Midbrain (tissue), 1 donor: ENCODE results near the gene FLNA.
A peak's percentile ranks its signal among the peaks of the same experiment; 100 is the strongest.

Experiments used
- DNase-seq: peaks from one replicate; lab custom pipeline; 2025; lab: John Stamatoyannopoulos, UW

The FLNA gene

DNA sequence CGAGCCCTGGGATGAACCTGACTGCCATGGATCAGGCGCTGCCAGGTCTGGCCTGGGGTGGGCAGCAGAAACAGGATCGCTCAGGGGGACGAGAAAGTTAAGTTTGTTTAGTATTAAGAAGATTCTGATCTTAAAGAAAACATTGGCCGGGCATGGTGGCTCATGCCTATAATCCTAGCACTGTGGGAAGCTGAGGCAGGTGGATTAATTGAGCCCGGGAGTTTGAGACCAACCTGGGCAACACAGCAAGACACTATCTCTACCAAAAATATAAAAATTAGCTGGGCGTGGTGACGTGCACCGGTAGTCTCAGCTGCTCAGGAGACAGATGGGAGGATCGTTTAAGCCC, 696 bp upstream of the FLNA start:
- no peak for DNase-seq

DNA sequence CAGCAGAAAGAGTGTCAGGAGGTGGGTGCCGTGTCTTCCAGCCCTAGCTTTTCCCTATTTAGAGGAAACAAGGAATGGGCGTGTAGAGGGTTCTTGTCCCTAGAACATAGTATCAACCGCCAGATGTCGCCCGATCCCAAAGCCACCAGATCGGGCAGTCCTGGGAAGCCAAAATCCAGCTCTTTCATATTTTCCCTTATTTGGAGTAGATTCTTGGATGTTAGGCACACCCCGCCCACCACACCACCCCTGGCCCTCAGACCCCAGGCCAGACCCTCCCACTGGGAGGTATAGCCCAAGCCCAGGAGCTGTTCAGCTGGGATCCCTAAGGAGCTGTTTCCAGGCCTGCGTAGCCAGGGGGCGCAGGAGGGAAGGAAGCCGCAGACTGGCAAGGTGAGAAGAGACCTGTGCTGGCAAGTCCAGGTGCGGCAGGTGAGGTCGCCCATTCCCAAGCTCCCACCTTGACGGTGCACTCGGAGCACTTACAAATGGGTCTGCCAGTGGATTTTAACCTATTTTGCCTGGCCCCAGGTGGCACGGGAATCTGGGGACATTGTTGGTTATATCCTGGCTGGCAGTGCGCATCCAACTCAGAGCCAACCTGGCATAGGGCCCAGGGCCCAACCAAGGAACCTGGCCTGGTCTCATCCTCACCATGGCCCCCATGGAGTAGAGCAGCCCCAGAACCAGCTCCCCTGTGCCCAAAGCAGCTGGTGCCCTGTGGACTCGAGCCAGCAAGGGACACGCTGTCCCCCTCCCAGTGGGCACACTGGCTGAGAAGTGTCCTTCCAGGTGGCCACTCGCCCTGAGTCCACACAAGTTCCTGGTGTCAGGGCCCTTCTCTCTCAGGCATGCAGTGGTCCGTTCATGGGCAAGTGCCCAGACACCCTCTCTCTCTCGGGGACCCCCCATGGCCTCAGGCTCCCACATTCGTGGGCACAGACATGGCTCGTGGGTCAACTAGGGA, 811 bp downstream of the FLNA start:
- DNase-seq: peak; percentile 49

DNA sequence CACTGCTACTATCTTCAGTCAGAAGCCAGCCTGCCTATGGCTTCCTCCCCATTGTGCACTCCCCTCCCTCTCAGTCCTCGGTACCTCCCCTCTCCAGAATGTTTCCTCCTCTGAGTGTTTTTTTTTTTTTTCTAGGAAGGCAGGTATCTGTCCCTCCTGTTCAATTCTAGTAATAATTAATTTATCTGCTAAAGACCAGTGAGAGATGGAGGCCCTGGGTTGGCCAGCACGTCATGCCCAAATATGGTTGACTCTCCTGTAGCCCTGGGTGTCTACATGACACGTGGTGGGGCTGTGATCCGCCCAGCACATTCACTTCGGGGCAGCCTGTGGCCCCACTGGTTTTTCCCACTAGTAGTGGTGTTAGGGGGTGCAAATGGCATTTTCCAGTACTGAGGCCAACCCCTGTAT, 1.8 kb downstream of the FLNA start:
- DNase-seq: no peak

DNA sequence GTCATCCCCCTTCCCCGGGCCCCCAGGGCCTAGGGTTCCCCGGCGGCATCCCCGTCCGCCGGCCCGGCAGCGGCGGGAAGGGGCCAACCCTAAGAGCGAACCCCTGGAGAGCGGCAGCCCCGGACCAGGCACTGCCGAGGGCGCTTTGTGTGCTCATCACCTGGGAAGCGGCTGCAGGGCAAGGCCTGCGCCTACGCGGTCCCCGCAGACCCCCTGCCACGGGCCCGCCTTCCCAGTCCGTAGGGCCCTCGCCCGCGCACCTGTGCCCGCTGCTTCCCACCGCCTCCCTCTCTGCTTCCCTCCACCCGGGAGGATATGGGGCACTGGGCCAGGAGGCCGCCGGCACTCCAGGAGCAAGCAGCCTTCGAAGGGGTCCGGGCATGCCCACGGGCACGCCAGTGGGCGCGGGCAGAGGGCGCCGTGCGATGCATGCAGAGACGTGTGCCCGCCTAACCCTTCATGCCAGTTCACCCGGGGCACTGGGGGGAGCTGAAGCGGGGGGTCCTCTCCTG, 2.6 kb downstream of the FLNA start:
- no peak for DNase-seq

DNA sequence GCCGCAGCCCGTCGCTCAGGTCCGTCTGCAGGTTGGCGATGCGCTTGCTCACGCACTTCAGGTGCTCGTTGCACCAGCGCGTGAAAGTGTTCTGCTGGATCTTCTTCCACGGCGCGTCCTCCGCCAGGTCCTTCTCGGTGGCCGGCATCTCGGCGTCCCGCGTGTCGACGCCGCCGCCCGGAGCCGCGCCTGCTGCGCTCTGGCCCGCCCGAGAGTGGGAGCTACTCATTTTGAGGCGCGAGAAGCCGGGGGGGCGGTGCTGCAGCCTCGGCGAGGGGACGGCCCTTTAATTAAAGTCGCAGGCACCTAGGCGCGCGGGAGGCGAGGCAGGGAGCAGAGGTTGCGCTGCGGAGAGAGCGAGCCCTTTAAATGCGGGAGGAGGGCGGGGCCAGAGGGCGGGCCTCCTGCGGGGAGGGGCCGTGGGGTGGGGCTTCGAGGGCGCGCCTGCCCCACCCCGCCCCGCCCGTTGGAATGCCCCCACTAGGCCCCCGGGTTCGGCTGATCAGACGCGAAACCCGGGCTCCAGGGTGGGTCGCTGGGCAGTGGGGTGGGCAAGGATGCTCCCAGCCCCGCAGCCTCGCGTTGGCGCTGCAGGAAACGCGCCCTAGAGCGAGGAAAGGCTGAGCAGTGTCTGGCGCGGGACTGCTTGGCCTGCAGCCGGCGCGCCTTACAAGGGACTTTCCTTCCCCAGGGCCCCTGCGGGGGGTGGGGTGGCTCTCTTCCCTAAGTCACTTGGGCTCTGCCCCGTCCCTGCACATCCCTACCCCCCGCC, 3.2 kb downstream of the FLNA start:
- peak; percentile 84 for DNase-seq

DNA sequence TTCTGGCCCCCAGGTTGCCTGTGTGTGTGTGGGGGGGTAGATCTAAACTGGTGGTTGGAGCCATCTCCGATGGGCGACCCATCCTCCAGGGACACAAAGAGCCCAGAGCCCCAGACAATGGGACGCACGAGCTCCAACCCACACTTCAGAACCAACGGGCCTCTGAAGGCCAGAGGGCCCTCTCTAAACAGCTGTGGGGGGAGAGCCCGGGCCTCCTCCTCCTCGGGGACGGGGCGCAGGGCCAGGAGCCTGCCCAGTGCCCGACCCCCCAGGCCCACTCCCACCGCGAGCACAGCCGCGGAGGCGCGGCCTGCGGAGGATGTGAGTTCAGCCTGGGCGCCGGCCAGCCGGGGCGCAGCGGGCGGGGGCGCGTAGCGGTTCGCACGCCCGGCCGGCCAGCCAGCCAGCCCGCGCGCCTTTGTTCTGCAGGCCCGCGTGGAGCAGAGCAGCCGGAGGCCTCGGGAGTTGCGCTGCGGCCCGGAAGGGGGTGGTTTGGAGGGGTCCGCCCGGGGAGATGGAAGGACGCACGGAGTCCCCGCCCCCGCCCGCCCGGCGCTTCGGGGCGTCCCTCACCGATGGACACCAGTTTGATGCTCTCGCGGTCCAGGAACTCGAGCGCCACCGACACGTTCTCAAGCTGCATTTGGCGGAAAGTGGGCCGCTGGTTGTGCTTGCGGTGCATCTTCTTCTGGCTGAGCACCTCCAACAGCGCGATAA, 4.0 kb downstream of the FLNA start:
- no peak for DNase-seq

DNA sequence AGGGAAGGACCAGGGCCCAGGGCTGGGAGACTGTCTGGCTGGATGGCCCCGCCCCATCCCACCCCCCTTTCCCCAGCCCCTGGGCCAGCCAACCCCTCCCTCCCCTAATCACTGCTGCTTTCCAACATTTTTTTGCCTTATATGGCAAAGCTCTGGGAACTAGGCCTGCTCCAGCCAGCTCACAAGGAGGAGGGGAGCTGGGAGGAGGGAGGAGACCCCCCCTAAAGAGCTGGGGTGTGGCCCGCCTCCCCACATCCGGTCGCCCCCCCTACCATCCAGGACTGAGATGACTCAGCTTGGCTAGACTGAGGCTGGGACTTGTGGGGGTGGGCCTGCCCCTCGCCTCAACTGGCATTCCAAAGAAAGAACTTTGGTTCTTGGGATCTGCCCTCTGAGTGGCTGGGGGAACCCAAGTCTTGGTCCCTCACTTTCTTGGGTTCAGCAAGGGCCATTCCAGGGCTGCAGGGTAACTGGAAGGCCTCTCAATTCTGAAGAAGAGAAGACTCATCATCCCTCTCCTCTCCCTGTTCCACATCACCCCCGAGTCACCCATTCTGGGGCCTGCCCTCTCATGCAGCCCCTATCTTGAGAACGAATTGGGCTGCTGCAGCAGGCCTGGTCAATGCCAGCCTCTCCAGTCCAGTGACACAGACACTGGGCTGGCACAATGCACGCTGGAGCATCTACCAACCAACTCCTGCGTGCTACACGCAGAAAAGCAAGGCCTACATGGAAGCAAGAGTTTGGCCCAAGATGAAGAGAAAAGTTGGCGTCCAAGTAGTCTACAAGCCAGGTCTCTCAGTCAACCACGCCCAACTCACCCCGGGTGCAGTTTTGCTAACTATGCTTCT, 4.8 kb downstream of the FLNA start:
- DNase-seq: peak; percentile 52

DNA sequence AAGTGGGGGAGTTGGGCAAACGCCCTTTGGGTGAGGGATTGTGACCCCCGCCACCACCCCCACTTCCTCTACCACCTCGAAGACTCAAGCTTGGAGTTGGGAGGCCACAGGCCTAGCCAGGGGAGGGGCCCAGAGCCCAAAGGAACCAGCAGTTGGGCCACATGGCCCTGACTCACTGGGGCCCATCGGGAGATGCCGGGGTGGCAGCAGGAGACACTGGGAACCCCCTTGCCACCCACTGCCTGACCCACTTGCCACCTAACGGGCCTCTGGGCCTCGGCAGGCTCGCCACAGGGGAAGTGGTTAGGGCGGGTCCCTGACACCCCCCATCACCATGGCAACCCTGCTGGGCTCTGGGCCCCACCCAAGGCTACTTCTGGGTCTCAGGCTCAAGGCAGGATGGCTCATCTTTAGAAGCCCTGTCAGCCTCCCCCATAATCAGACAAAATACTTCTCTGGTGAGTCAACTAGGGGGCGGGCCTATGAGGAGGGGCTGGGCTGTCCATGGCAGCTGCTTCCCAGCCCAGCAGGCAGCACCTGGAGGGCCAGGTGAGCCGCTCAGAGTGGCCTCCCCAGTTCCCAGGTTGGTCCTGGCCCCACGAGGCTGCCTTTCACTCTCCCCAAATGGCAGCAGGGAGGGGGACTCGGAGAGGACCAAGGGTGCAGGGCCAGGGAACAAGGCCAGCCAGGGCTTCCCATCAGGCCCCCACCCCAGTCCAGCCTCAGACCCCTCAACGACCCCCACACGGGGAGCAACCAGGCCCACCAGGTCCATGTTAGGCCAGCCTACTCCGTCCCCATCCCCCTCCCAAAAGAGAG, 5.6 kb downstream of the FLNA start:
- DNase-seq: no peak

DNA sequence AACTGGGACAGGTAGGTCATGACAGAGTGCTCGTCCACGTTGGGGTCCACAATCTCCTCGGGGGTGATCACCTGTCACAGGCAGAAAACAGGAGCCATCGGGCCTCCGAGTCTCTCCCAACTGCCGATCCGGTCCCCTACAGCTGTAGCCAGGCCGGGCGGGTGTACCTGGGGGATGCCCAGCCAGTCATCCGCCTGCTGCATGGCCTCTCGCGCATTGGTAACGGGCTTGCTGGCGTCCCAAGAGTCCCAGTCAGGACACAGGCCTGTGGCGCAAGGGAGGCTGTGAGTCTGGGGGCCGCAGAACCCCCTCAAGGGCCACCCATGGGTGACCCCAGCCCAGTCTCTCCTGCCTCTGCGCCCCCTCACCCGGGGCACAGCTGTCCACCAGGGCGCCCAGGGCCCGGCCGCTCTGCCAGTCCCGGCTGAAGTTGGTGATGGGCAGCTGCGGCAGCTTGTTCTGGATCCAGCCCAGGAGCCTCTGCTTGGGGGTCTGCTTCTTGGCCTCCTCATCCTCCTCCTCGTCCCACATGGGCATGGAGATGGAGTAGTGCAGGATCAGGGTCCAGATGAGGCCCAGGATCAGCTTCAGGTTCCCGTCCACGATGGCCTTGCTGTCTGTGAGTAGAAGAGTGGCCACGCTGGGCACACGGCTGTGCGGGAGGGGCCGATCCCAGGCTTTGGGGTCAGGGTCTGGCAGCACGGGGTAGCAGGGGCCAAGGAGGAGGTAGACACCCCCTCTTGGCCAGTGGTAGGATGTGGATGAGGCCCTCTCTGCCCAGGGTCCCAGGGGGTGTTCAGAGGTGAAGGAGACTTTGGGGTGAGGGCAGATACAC, 6.7 kb downstream of the FLNA start:
- no peak for DNase-seq

DNA sequence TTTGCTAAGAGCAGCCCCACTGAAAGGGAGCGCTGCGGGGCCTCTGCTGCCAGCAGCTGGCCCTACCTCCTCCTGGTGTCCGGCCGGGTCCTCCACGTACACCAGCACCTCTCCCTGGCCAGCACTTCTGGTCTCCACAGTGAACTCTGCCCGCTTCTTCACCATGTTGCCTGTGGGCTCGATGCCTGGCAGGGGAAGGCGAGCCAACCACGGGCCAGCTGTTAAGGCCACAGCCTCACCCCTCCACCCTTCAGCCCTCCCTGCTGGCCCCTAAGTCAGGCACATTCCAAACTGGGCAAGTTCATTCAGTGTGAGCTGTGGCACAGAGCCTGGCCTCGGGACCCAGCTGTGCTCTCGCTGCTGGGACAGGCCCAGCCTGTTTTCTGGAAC, 7.8 kb downstream of the FLNA start:
- peak; percentile 47 for DNase-seq

DNA sequence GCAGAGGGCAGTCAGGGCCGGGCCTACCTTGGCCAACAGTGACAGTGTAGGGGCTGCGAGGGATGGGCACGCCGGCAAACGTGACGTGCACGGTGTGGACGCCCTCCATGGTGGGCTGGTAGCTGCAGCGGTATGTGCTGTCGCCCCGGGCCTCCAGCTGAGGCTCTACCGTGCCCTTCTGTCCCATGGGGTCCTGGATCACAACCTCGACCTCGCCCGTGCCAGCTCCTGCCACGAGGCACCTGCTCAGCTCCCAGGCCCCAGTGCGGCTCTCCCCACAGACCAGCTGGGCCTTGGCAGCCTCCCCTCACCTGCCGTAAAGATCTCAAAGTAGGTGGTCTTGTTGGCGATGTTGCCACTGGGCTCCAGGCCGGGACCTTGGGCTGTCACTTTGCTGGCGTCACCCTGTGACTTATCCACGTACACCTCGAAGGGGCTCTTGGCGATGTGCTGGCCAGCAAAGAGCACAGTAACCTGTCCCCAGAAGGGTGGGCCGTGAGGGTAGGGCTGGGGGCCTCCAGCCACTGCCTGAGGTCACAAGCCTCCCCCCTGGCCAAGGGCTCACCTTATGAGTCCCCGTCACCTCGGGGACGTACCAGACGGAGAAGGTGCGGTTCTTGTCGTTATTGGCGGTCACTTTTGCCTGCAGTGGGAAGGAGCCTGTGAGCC, 8.3 kb downstream of the FLNA start:
- no peak for DNase-seq

DNA sequence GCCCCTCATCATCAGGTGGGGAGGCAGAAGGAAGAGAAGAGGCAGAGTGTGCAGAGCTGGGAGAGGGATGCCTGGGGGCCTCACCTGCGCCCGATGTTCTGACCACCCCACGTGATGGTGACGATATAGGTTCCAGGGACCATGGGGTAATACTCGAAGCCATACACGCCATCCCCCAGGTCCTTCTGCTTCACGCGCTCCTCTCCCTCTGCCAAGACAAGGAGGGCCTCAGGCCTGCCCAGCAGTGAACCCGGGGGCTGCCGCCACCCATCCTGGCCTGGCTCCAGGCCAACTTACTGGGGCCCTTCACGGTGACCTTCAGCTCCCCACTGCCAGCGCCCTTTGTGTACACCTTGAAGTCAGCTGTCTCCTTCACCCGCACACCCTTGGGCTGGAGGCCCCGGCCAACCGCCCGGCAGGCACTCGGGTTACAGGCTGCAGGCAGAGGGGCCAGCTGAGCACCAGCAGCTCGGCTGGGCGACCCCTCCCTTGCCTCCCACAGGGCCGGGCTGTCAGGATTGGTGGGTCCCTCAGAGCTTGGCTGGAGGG, 9.3 kb downstream of the FLNA start:
- DNase-seq: no peak

DNA sequence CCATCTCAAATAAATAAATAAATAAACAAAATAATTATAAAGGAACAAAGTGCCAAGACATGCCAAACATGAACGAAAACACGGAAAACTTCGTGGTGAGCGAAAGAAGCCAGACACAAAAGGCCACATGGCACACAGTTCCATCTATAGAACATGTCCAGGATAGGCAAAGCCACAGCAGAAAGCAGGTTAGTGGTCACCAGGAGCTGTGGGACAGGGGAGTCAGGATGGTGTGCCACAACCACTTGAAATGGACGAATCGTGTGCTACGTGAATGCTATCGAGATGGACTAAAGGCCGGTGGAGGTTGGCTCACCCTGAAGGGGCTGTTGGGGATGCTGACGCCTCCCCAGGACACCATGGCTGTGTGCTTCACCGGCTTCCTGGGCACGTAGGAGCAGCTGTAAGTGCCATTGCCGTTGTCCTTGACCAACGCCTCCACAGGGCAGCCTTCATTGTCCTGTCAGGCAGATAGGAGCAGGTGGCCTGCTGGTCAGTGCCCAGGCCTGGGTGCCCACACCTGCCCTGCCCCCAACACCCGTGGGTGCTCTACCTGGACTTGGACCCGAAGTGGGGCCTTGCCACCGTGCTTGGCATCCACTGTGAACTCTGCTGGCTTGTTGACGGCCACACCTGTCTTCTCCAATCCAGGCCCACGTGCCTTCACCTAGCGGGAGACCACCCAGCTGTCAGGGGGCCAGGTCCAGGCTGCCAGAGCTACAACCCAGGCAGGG, 10.6 kb downstream of the FLNA start:
- DNase-seq: no peak

DNA sequence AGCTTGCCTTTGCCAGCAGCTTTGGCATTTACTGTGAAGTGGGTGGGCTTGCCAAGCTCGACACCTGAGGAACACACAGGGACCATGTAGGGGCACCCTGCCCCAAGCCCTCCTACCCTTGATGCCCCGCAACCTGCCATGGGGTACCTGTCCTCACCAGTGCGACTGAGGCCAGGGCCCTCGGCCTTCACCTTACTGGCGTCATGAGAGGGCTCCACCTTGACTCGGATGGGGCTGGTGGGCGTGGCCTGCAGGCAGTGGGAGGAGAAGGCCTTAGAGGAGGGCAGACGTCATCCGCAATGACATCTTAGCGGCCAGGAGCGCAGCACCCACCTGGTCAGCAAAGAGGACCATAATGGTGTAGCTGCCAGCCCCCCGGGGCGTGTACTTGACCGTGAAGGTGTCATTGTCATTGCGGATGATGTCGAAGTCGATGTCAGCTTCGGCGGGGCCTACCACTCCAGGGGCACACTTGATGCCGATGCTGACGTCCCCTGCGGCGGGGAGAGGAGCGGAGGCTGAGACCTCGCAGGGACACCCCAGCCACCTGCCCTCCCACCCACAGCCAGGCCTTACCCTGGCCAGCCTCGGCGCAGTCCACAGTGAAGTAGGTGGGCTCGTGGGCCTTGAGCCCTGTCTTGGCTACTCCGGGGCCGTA, 12.2 kb downstream of the FLNA start:
- no peak for DNase-seq

DNA sequence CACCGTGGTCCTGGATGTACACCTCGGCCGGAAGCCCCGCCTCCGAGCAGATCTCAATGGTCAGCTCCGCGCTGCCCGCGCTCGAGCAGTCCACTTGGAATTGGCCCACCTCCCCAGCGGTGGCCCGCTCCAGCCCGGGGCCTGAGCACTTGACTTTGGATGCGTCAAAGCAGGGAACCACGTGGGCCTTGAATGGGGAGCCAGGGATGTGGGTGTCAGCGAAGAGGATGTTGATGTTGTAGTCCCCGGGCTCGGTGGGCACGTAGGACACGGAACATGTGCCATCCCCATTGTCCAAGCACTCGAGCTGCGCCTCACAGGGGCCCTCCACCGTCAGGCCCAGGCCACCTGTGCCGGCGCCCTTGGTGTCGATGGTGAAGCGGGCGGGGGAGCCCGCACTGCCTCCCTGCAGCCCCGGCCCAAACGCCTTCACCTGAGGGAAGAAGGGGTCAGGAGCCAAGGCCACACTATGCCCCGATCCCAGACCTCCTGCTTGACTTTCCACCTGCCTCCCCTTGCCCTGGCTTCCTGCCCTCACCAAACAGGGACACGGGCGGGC, 14.2 kb downstream of the FLNA start:
- no peak for DNase-seq

DNA sequence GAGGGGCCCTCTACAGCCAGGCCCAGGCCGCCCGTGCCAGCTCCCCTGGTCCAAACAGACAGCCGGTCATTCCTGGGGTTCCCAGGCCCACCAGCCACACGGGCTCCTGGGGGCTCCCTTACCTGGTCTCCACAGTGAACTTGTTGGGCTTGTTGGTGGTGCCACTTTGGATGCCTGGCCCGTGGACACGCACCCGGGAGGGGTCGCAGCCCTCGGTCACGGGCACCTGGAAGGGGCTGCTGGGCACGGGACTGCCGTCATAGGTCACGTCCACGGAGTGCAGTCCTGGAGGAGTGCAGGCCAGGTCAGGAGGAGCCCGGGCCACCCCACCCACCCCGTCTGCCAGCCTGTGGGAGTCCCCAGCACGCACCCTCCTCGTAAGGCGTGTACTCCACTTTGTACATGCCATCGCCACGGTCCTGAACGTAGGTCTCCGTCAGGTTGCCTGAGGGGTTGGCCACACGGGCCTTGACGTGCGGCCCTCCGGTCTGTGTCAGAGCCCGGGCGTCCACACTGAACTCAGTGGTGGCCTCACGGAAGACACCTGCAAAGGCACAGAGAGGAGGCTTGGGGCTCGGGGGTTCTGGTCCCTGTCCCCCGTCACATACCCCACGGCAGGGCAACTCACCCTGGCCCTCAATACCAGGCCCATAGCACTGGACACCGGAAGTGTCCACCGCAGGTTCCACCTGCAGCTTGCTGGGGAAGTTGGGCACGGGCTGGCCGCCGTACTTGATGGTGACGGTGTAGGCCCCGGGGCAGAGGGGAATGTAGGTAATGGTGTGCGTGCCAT, 14.9 kb downstream of the FLNA start:
- DNase-seq: no peak
